PC-9 (cell line): ENCODE data around the gene PMIS2. TPM values are rescaled to one million over a fixed set of nuclear protein-coding genes. Genes with fewer than 3 reads are reported as not detected.
A peak's percentile ranks its signal among the peaks of the same experiment; 100 is the strongest.

ENCODE experiments used
- BruUV-seq: library from RNA; stranded (reverse); fragments of 400-500 nt; replicated peaks from 2 replicates; lab custom pipeline; 2021; lab: Mats Ljungman, UMichigan
- CTCF ChIA-PET: fragments of 300-600 bp; sonication (Branson Sonifier 250); formaldehyde crosslinking; loops from one replicate; lab custom pipeline; 2022; ENCODE audit warnings: antibody characterized with exemption; lab: Charles Lee
- POLR2A ChIA-PET: fragments of 300-600 bp; sonication (Branson Sonifier 250); formaldehyde crosslinking; loops from one replicate; lab custom pipeline; 2022; ENCODE audit warnings: antibody characterized with exemption; ENCODE audit not compliant: unreplicated experiment; lab: Charles Lee
- DNase-seq, 2 experiments: peaks; one replicate each; pipeline versions ENCODE4 v3.0.0 to v3.0.0-alpha.2; 2015 to 2022; ENCODE audit warnings: mixed read lengths in 1 of 2
- H2AFZ ChIP-seq: fragments of 200-600 bp; sonication (generic); 2 replicates; pipeline ENCODE4 v1.8.1; 2017; ENCODE audit warnings: antibody characterized with exemption
- H3F3A ChIP-seq: fragments of 200-600 bp; sonication (generic); 2 replicates; pipeline ENCODE4 v1.8.1; 2017; ENCODE audit warnings: antibody characterized with exemption, mild to moderate bottlenecking, low read depth; ENCODE audit not compliant: insufficient read depth
- H3K27ac ChIP-seq: fragments of 200-600 bp; sonication (generic); 2 replicates; pipeline ENCODE4 v1.6.1; 2016; ENCODE audit warnings: mixed run types
- H3K27me3 ChIP-seq: fragments of 200-600 bp; sonication (generic); 2 replicates; pipeline ENCODE4 v1.6.1; 2016; ENCODE audit warnings: low read depth, mixed run types; ENCODE audit not compliant: insufficient read depth
- H3K36me3 ChIP-seq: fragments of 200-600 bp; sonication (generic); 2 replicates; pipeline ENCODE4 v1.6.1; 2016; ENCODE audit warnings: low read depth, mixed run types
- H3K4me1 ChIP-seq: fragments of 200-600 bp; sonication (generic); replicated peaks from 2 replicates; pipeline ENCODE4 v1.6.1; 2016; ENCODE audit warnings: mixed run types; ENCODE audit not compliant: insufficient read depth
- H3K4me2 ChIP-seq: fragments of 200-600 bp; sonication (generic); 2 replicates; pipeline ENCODE4 v1.6.1; 2017; ENCODE audit warnings: mixed run types
- H3K4me3 ChIP-seq: fragments of 200-600 bp; sonication (generic); 2 replicates; pipeline ENCODE4 v1.6.1; 2016; ENCODE audit warnings: mixed run types
- H3K79me2 ChIP-seq: fragments of 200-600 bp; sonication (generic); 2 replicates; pipeline ENCODE4 v1.6.1; 2017; ENCODE audit warnings: low read depth, mixed run types
- H3K9me2 ChIP-seq: fragments of 200-600 bp; sonication (generic); 2 replicates; pipeline ENCODE4 v1.8.1; 2017; ENCODE audit warnings: mild to moderate bottlenecking; ENCODE audit not compliant: insufficient read depth
- H3K9me3 ChIP-seq: fragments of 200-600 bp; sonication (generic); 2 replicates; pipeline ENCODE4 v1.8.1; 2016; ENCODE audit warnings: low read depth; ENCODE audit not compliant: insufficient read depth
- H4K20me1 ChIP-seq: fragments of 200-600 bp; sonication (generic); 2 replicates; pipeline ENCODE4 v1.8.1; 2017; ENCODE audit not compliant: insufficient read depth
- CTCF ChIP-seq: fragments of 200-600 bp; sonication (generic); conservative IDR thresholded peaks from 2 replicates; pipeline ENCODE4 v1.6.1; 2017; ENCODE audit warnings: mixed run types, antibody characterized with exemption, mild to moderate bottlenecking, moderate library complexity
- EZH2 ChIP-seq: fragments of 200-600 bp; sonication (generic); IDR thresholded peaks from 2 replicates; pipeline ENCODE4 v1.8.0; 2017; ENCODE audit warnings: antibody characterized with exemption, low read depth
- intact Hi-C: fragments of 100-400 bp; cut with micrococcal nuclease; formaldehyde crosslinking; loops from one replicate; pipeline ENCODE4 v1.10.0; 2022; ENCODE audit not compliant: unreplicated experiment
- total RNA-seq: library from RNA; stranded (reverse); gene quantifications from 2 replicates; pipeline ENCODE4 v1.2.3, GENCODE V29; 2021

Gene PMIS2
- total RNA-seq, 1 experiment from 2014 or later = not detected

- Histone ChIP-seq H3K4me2 (peak overlapping the region; percentile 83), H3K4me1 (0 out of 2 replicates have a peak, but pooled peaks cover 5% of the 10 kb centered on the region), H3K27ac (no peak overlapping the region), H3K27me3 (no peaks in the 10 kb centered on the region), H3K4me3 (peak overlapping the region; percentile 68), H3F3A (no peaks in the 10 kb centered on the region), H4K20me1 (no peaks in the 10 kb centered on the region), H3K79me2 (peaks cover 4% of the 10 kb centered on the region; the same call in 1 of the 2 replicates), H3K36me3 (no peaks in the 10 kb centered on the region), H3K9me2 (no peaks in the 10 kb centered on the region), H3K9me3 (peaks cover 9% of the 10 kb centered on the region), H2AFZ (peak overlapping the region; percentile 90)
- intact Hi-C loops = loop anchor here (1.0 kb wide), 1 partner anchor 16 kb away; no protein-coding TSS in a partner anchor
- ChIA-PET CTCF (no interaction called here), POLR2A (interaction anchor here (0.7 to 0.8 kb wide), 2 partner anchors 26 to 136 kb away, joined by 5 to 6 read pairs; no protein-coding TSS in a partner anchor)
- TF ChIP-seq CTCF = no peak
- TSS peak; percentile 57 for BruUV-seq
- no peak for DNase-seq
Observed at GRCh38 chr19:35612224-35612558, 26.2 kb downstream of the PMIS2 start.

- Histone ChIP-seq H4K20me1 (no peaks in the 10 kb centered on the region), H3F3A (no peaks in the 10 kb centered on the region), H3K4me1 (0 out of 2 replicates have a peak, but pooled peaks cover 5% of the 10 kb centered on the region), H3K4me3 (peak within 1 kb of the TSS; percentile 68), H3K4me2 (peak within 1 kb of the TSS; percentile 83), H3K27ac (no peak within 1 kb of the TSS), H3K36me3 (no peaks in the 10 kb centered on the region), H3K79me2 (peaks cover 4% of the 10 kb centered on the region; the same call in 1 of the 2 replicates), H3K9me2 (no peaks in the 10 kb centered on the region), H3K27me3 (no peaks in the 10 kb centered on the region), H3K9me3 (peaks cover 3% of the 10 kb centered on the region; the same call in 1 of the 2 replicates), H2AFZ (peak within 1 kb of the TSS; percentile 90)
- TF ChIP-seq EZH2 (no peak), CTCF (no peak)
- intact Hi-C loops = loop anchor here (1.0 kb wide), 1 partner anchor 16 kb away; no protein-coding TSS in a partner anchor
- TSS peak; percentile 51 for BruUV-seq
- peak; percentile 82 to 95 for DNase-seq
- ChIA-PET POLR2A (interaction anchor here (0.7 to 0.8 kb wide), 2 partner anchors 25 to 135 kb away, joined by 5 to 6 read pairs; no protein-coding TSS in a partner anchor), CTCF (interaction anchor here (0.5 kb wide), 1 partner anchor 570 kb away, joined by 4 read pairs; no protein-coding TSS in a partner anchor)
Observed at GRCh38 chr19:35612559-35613321, 26.8 kb downstream of the PMIS2 start, which contains the start of gene HAUS5. Gene HAUS5 (plus strand): TSS chr19:35612735. CDS start chr19:35612795, 60 bp downstream.

GRCh38 chr19:35613574-35613973, 27.6 kb downstream of the PMIS2 start:
- Histone ChIP-seq H2AFZ (no peak overlapping the region), H3K4me2 (peak overlapping the region; percentile 83; the same call in 1 of the 2 replicates), H3K79me2 (peaks cover 4% of the 10 kb centered on the region; the same call in 1 of the 2 replicates), H3F3A (no peaks in the 10 kb centered on the region), H3K4me3 (peak overlapping the region; percentile 68; the same call in 1 of the 2 replicates), H3K4me1 (0 out of 2 replicates have a peak, but pooled peaks cover 5% of the 10 kb centered on the region), H4K20me1 (no peaks in the 10 kb centered on the region), H3K9me2 (no peaks in the 10 kb centered on the region), H3K36me3 (no peaks in the 10 kb centered on the region), H3K27ac (no peak overlapping the region), H3K27me3 (no peaks in the 10 kb centered on the region), H3K9me3 (no peaks in the 10 kb centered on the region)
- intact Hi-C loops = no loop called here
- no TSS peak for BruUV-seq
- no peak for TF ChIP-seq EZH2
- TF ChIP-seq CTCF = no peak
- POLR2A ChIA-PET = no interaction called here
- CTCF ChIA-PET = no interaction called here
- no peak for DNase-seq
